ENCODE data around the gene CCDC102B.

- TF ChIP-seq CTCF (IDR thresholded peaks at IDR 0.05) = no peak
- TF ChIP-seq EZH2 (IDR thresholded peaks at IDR 0.05; ENCODE audit: borderline replicate concordance, insufficient read depth, low read depth, low read length, poor library complexity, severe bottlenecking) = no peak
Measured at GRCh38 chr18:68873003-68873402, 75.1 kb downstream of the CCDC102B start.
